HEK293 (cell line): ENCODE measurements around the gene ODAD4.

Source experiments
- CTCF ChIA-PET: fragments of 350-600 bp; formaldehyde crosslinking; extraction: SDS; loops from one replicate; lab custom pipeline; 2021; ENCODE audit warnings: antibody characterized with exemption; lab: Yijun Ruan, JAX
- POLR2A ChIA-PET: fragments of 300-600 bp; formaldehyde crosslinking; extraction: SDS; loops from one replicate; lab custom pipeline; 2020; ENCODE audit warnings: antibody characterized with exemption, inconsistent platforms; lab: Yijun Ruan, JAX
- H3K27ac ChIP-seq: fragments of 200-500 bp; sonication (Bioruptor generic); 2 replicates; pipeline ENCODE4 v1.5.1; 2014; ENCODE audit warnings: low read depth, low read length, control low read depth, inconsistent platforms; ENCODE audit errors: extremely low read depth
- H3K36me3 ChIP-seq, 2 experiments: fragments of 200-500 bp in 1 of 2; sonication (Bioruptor generic) in 1 of 2; 1 replicate in 1 of 2; 2 replicates in 1 of 2; pipeline ENCODE4 v1.5.1; 2014 to 2017; ENCODE audit warnings: inconsistent platforms in 2 of 2, low read length in 2 of 2; ENCODE audit not compliant: control insufficient read depth in 2 of 2, insufficient read depth in 1 of 2
- H3K4me1 ChIP-seq: fragments of 200-500 bp; sonication (Bioruptor generic); 2 replicates; pipeline ENCODE4 v1.5.1; 2014; ENCODE audit warnings: mild to moderate bottlenecking, low read length, inconsistent platforms; ENCODE audit not compliant: control insufficient read depth, insufficient read depth
- H3K4me3 ChIP-seq: 2 replicates; pipeline ENCODE4 v1.5.1; 2011; ENCODE audit warnings: low read depth, mild to moderate bottlenecking, control low read depth, low read length, moderate library complexity
- H3K9me3 ChIP-seq: fragments of 200-500 bp; sonication (Bioruptor generic); 2 replicates; pipeline ENCODE4 v1.5.1; 2014; ENCODE audit warnings: low read depth, low read length, inconsistent platforms; ENCODE audit not compliant: control insufficient read depth, insufficient read depth
- BCL11A ChIP-seq: fragments of 450-650 bp; formaldehyde crosslinking; IDR thresholded peaks from 2 replicates; pipeline ENCODE4 v1.5.1; 2016; ENCODE audit warnings: low read depth, missing biosample characterization, missing genetic modification characterization
- FEZF1 ChIP-seq: fragments of 450-650 bp; formaldehyde crosslinking; IDR thresholded peaks from 2 replicates; pipeline ENCODE4 v1.5.1; 2016; ENCODE audit warnings: missing biosample characterization, missing genetic modification characterization
- GLIS2 ChIP-seq: fragments of 450-650 bp; formaldehyde crosslinking; IDR thresholded peaks from 2 replicates; pipeline ENCODE4 v1.5.1; 2016; ENCODE audit warnings: missing biosample characterization, missing genetic modification characterization
- HOXA7 ChIP-seq: sonication (generic); formaldehyde crosslinking; IDR thresholded peaks from 2 replicates; pipeline ENCODE4 v1.8.1; 2022; ENCODE audit warnings: missing genetic modification reagents, borderline replicate concordance
- KLF1 ChIP-seq: fragments of 450-650 bp; formaldehyde crosslinking; IDR thresholded peaks from 2 replicates; pipeline ENCODE4 v1.5.1; 2016; ENCODE audit warnings: missing biosample characterization, missing genetic modification characterization
- SP2 ChIP-seq: fragments of 450-650 bp; formaldehyde crosslinking; IDR thresholded peaks from 2 replicates; pipeline ENCODE4 v1.5.1; 2016; ENCODE audit warnings: missing biosample characterization, missing genetic modification characterization
- TCF7L2 ChIP-seq: IDR thresholded peaks from 2 replicates; pipeline ENCODE4 v1.6.1; 2011; ENCODE audit warnings: low read depth, mild to moderate bottlenecking, inconsistent platforms, low read length, moderate library complexity, borderline replicate concordance
- ZNF335 ChIP-seq: fragments of 450-650 bp; formaldehyde crosslinking; conservative IDR thresholded peaks from 2 replicates; pipeline ENCODE4 v1.5.1; 2016; ENCODE audit warnings: missing biosample characterization, missing genetic modification characterization
- ZNF514 ChIP-seq: fragments of 450-650 bp; formaldehyde crosslinking; IDR thresholded peaks from 2 replicates; pipeline ENCODE4 v1.5.1; 2016; ENCODE audit warnings: missing biosample characterization, missing genetic modification characterization
- ZNF529 ChIP-seq: fragments of 450-650 bp; formaldehyde crosslinking; IDR thresholded peaks from 2 replicates; pipeline ENCODE4 v1.5.1; 2017; ENCODE audit warnings: missing genetic modification characterization, missing biosample characterization; ENCODE audit not compliant: insufficient replicate concordance
- ZNF571 ChIP-seq: fragments of 450-650 bp; formaldehyde crosslinking; IDR thresholded peaks from 2 replicates; pipeline ENCODE4 v1.5.0; 2017; ENCODE audit warnings: missing biosample characterization, missing genetic modification characterization
- ZNF621 ChIP-seq: fragments of 450-650 bp; formaldehyde crosslinking; IDR thresholded peaks from 2 replicates; pipeline ENCODE4 v1.5.1; 2017; ENCODE audit warnings: missing biosample characterization, missing genetic modification characterization
- ZSCAN16 ChIP-seq: fragments of 450-650 bp; formaldehyde crosslinking; IDR thresholded peaks from 2 replicates; pipeline ENCODE4 v1.5.1; 2016; ENCODE audit warnings: missing biosample characterization, missing genetic modification characterization
- ZXDB ChIP-seq: fragments of 450-650 bp; formaldehyde crosslinking; IDR thresholded peaks from 2 replicates; pipeline ENCODE4 v1.5.1; 2016; ENCODE audit warnings: missing biosample characterization, missing genetic modification characterization
- TF ChIP-seq, protein P1 (sequence below): fragments of 450-650 bp; formaldehyde crosslinking; conservative IDR thresholded peaks from 2 replicates; pipeline ENCODE4 v1.5.1; 2016; ENCODE audit warnings: low read depth, missing biosample characterization, missing genetic modification characterization
- TF ChIP-seq, protein P2 (sequence below): fragments of 450-650 bp; formaldehyde crosslinking; IDR thresholded peaks from 2 replicates; pipeline ENCODE4 v1.5.1; 2017; ENCODE audit warnings: missing biosample characterization, mild to moderate bottlenecking, missing genetic modification characterization, moderate library complexity
- TF ChIP-seq, protein P3 (sequence below): fragments of 450-650 bp; formaldehyde crosslinking; IDR thresholded peaks from 2 replicates; pipeline ENCODE4 v1.5.1; 2016; ENCODE audit warnings: missing biosample characterization, missing genetic modification characterization
- TF ChIP-seq, protein P4 (sequence below): fragments of 450-650 bp; formaldehyde crosslinking; IDR thresholded peaks from 2 replicates; pipeline ENCODE4 v1.5.1; 2016; ENCODE audit warnings: missing biosample characterization, missing genetic modification characterization
- TF ChIP-seq, protein P5 (sequence below): fragments of 450-650 bp; formaldehyde crosslinking; IDR thresholded peaks from 2 replicates; pipeline ENCODE4 v1.5.1; 2016; ENCODE audit warnings: missing biosample characterization, missing genetic modification characterization

ODAD4 gene

DNA sequence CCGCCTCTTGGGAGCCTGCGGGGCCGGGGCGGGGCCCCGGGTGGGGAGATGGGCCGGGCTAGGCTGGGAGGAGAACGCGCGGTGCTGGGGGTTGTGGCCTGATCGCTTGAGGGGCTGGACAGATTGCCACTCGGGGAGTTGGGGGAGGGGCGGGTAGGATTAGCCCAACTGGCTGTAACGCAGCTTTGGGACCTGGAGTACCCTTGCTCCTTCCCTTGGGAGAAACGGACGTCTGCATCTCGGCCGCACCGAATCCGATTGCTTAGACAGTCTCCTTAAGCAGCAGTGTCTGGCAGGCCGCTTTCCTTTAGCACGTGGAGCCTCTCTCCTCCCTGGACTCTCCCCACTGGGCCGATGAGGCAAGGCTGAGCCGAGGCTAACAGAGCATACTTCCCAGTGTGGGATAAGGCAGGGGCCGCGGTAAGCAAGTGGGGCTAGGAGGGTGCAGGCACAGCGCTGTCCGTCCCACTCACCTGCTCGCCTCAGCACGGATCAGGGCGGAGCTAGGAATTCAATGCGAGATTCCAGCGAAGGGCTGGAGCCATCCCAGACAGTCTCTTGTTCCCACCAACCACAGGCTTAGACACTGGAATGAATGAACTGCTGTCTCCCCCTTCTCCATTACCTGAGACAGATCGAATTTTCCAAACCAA is 11.1 kb upstream of the ODAD4 start (continued):
- TF ChIP-seq, protein P1, sequence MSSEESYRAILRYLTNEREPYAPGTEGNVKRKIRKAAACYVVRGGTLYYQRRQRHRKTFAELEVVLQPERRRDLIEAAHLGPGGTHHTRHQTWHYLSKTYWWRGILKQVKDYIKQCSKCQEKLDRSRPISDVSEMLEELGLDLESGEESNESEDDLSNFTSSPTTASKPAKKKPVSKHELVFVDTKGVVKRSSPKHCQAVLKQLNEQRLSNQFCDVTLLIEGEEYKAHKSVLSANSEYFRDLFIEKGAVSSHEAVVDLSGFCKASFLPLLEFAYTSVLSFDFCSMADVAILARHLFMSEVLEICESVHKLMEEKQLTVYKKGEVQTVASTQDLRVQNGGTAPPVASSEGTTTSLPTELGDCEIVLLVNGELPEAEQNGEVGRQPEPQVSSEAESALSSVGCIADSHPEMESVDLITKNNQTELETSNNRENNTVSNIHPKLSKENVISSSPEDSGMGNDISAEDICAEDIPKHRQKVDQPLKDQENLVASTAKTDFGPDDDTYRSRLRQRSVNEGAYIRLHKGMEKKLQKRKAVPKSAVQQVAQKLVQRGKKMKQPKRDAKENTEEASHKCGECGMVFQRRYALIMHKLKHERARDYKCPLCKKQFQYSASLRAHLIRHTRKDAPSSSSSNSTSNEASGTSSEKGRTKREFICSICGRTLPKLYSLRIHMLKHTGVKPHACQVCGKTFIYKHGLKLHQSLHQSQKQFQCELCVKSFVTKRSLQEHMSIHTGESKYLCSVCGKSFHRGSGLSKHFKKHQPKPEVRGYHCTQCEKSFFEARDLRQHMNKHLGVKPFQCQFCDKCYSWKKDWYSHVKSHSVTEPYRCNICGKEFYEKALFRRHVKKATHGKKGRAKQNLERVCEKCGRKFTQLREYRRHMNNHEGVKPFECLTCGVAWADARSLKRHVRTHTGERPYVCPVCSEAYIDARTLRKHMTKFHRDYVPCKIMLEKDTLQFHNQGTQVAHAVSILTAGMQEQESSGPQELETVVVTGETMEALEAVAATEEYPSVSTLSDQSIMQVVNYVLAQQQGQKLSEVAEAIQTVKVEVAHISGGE = 0 out of 2 replicates have a peak, but pooled peaks have one; percentile 29
- TF ChIP-seq SP2 (no peak), ZNF529 (no peak), GLIS2 (tag by site-specific recombination) (peak; percentile 18; the same call in 1 of the 2 replicates), ZNF621 (tag by site-specific recombination) (no peak), KLF1 (tag by site-specific recombination) (peak; percentile 68), ZNF335 (tag by site-specific recombination) (peak; percentile 28; the same call in 1 of the 2 replicates), HOXA7 (CRISPR knock-in tag) (no peak), ZNF571 (tag by site-specific recombination) (no peak), FEZF1 (tag by site-specific recombination) (no peak), BCL11A (tag by site-specific recombination) (no peak), ZNF514 (tag by site-specific recombination) (no peak), ZXDB (no peak)
- TF ChIP-seq, protein P2, sequence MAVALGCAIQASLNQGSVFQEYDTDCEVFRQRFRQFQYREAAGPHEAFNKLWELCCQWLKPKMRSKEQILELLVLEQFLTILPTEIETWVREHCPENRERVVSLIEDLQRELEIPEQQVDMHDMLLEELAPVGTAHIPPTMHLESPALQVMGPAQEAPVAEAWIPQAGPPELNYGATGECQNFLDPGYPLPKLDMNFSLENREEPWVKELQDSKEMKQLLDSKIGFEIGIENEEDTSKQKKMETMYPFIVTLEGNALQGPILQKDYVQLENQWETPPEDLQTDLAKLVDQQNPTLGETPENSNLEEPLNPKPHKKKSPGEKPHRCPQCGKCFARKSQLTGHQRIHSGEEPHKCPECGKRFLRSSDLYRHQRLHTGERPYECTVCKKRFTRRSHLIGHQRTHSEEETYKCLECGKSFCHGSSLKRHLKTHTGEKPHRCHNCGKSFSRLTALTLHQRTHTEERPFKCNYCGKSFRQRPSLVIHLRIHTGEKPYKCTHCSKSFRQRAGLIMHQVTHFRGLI = peak; percentile 40; the same call in 1 of the 2 replicates

DNA sequence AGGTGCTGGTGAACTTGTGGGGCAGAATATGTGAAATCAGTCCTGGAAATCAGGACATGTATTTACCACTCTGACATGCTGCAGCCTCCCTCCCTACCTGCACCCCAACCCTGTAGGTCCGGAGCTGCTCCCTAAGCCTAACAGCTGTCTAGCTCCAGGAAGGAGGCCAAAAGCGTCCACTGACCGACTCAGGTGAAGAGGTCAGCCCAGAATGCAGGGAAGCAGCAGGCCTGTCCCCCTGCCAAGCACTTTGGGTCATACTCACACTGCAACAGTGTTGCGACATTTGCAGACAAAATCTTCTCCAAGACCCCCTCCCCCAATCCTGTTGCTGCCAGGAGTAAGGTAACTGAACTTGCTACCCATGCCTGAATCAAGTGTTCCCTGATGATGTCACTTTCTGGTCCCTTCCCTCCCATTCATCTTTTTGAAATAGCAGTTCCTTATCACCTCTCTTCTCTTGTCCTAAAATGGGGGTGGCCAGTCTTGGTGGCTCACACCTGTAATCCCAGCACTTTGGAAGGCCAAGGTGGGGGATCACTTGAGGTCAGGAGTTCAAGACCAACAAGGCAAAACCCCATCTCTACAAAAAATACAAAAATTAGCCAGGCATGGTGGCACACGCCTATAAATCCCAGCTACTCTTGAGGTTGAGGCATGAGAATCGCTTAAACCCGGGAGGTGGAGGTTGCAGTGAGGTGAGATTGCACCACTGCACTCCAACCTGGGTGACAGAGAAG is 10.4 kb upstream of the ODAD4 start:
- no peaks in the 10 kb centered on the region for H3K9me3 ChIP-seq
- CTCF ChIA-PET = interaction anchor here (0.7 to 3.7 kb wide), 4 partner anchors 10 to 108 kb away, joined by 3 to 18 read pairs (median 5); partner anchors contain the start of genes DNAJC7, ODAD4 and P3H4
- POLR2A ChIA-PET = interaction anchor here (0.7 to 4.2 kb wide), 13 partner anchors 10 to 231 kb away, joined by 3 to 73 read pairs (median 7); partner anchors contain the start of genes CNP, JUP, KLHL11 and ODAD4
- H3K4me3 ChIP-seq = peak overlapping the region; percentile 48
- H3K27ac ChIP-seq = peak overlapping the region; percentile 91
- peaks cover 20% of the 10 kb centered on the region for H3K4me1 ChIP-seq
- H3K36me3 ChIP-seq = no peaks in the 10 kb centered on the region; a peak in 1 of 3 replicates
- no peak for TF ChIP-seq TCF7L2
- TF ChIP-seq, protein P1 = no peak
- no peak for TF ChIP-seq ZSCAN16
- TF ChIP-seq, protein P3, sequence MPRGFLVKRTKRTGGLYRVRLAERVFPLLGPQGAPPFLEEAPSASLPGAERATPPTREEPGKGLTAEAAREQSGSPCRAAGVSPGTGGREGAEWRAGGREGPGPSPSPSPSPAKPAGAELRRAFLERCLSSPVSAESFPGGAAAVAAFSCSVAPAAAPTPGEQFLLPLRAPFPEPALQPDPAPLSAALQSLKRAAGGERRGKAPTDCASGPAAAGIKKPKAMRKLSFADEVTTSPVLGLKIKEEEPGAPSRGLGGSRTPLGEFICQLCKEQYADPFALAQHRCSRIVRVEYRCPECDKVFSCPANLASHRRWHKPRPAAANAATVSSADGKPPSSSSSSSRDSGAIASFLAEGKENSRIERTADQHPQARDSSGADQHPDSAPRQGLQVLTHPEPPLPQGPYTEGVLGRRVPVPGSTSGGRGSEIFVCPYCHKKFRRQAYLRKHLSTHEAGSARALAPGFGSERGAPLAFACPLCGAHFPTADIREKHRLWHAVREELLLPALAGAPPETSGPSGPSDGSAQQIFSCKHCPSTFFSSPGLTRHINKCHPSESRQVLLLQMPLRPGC (tag by site-specific recombination) = 0 out of 2 replicates have a peak, but pooled peaks have one; percentile 23
- TF ChIP-seq, protein P4, sequence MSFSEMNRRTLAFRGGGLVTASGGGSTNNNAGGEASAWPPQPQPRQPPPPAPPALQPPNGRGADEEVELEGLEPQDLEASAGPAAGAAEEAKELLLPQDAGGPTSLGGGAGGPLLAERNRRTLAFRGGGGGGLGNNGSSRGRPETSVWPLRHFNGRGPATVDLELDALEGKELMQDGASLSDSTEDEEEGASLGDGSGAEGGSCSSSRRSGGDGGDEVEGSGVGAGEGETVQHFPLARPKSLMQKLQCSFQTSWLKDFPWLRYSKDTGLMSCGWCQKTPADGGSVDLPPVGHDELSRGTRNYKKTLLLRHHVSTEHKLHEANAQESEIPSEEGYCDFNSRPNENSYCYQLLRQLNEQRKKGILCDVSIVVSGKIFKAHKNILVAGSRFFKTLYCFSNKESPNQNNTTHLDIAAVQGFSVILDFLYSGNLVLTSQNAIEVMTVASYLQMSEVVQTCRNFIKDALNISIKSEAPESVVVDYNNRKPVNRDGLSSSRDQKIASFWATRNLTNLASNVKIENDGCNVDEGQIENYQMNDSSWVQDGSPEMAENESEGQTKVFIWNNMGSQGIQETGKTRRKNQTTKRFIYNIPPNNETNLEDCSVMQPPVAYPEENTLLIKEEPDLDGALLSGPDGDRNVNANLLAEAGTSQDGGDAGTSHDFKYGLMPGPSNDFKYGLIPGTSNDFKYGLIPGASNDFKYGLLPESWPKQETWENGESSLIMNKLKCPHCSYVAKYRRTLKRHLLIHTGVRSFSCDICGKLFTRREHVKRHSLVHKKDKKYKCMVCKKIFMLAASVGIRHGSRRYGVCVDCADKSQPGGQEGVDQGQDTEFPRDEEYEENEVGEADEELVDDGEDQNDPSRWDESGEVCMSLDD = peak; percentile 25; the same call in 1 of the 2 replicates
- TF ChIP-seq, protein P5, sequence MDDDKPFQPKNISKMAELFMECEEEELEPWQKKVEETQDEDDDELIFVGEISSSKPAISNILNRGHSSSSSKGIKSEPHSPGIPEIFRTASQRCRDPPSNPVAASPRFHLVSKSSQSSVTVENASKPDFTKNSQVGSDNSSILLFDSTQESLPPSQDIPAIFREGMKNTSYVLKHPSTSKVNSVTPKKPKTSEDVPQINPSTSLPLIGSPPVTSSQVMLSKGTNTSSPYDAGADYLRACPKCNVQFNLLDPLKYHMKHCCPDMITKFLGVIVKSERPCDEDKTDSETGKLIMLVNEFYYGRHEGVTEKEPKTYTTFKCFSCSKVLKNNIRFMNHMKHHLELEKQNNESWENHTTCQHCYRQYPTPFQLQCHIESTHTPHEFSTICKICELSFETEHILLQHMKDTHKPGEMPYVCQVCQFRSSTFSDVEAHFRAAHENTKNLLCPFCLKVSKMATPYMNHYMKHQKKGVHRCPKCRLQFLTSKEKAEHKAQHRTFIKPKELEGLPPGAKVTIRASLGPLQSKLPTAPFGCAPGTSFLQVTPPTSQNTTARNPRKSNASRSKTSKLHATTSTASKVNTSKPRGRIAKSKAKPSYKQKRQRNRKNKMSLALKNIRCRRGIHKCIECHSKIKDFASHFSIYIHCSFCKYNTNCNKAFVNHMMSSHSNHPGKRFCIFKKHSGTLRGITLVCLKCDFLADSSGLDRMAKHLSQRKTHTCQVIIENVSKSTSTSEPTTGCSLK (tag by site-specific recombination) = no peak
